ENCODE results near the gene TXNL4A. TPM values are rescaled to one million over a fixed set of nuclear protein-coding genes. Genes with fewer than 3 reads are reported as not detected.
A peak's percentile ranks its signal among the peaks of the same experiment; 100 is the strongest.

TXNL4A gene
- total RNA-seq, 6 experiments from 2014 or later: 168 to 187 (median 174) TPM

GRCh38 chr18:79952996-79953559 is 35.3 kb downstream of the TXNL4A start:
- Mint-ChIP-seq H3K27me3 (ENCODE audit: insufficient read depth) (no peaks in the 10 kb centered on the region; the same call in none of the 2 replicates), H3K36me3 (ENCODE audit: low read depth) (peaks cover 5% of the 10 kb centered on the region; the same call in 1 of the 2 replicates), H3K4me1 (ENCODE audit: low read depth) (peaks cover 13% of the 10 kb centered on the region), H3K27ac (no peak overlapping the region), H3K4me3 (no peak overlapping the region), H3K9me3 (no peaks in the 10 kb centered on the region)
- DNase-seq: no peak
- no peak for TF ChIP-seq CTCF (IDR thresholded peaks at IDR 0.05)

- Mint-ChIP-seq H3K4me1 (ENCODE audit: low read depth) (peaks cover 13% of the 10 kb centered on the region), H3K36me3 (ENCODE audit: low read depth) (peaks cover 5% of the 10 kb centered on the region; the same call in 1 of the 2 replicates), H3K9me3 (no peaks in the 10 kb centered on the region), H3K27ac (no peak overlapping the region), H3K27me3 (ENCODE audit: insufficient read depth) (no peaks in the 10 kb centered on the region; the same call in 1 of the 2 replicates), H3K4me3 (peak overlapping the region; percentile 68; the same call in 1 of the 2 replicates)
- no peak for TF ChIP-seq CTCF (IDR thresholded peaks at IDR 0.05)
- DNase-seq: no peak
These were observed 35.8 kb downstream of the TXNL4A start for GRCh38 chr18:79952456-79952995.

- DNase-seq: peak; percentile 78
- peak; percentile 24; the same call in 1 of the 2 replicates for TF ChIP-seq CTCF (IDR thresholded peaks at IDR 0.05)
- H3K4me1 Mint-ChIP-seq (ENCODE audit: low read depth): peaks cover 18% of the 10 kb centered on the region
- peaks cover 5% of the 10 kb centered on the region; the same call in 1 of the 2 replicates for H3K36me3 Mint-ChIP-seq (ENCODE audit: low read depth)
- peak within 1 kb of the TSS; percentile 72 for H3K27ac Mint-ChIP-seq
- peak within 1 kb of the TSS; percentile 92 for H3K4me3 Mint-ChIP-seq
- H3K9me3 Mint-ChIP-seq: no peaks in the 10 kb centered on the region
- H3K27me3 Mint-ChIP-seq (ENCODE audit: insufficient read depth): no peaks in the 10 kb centered on the region; the same call in 1 of the 2 replicates
These were observed 36.6 kb downstream of the TXNL4A start, which contains the start of gene SLC66A2 for GRCh38 chr18:79951545-79952455. TSS of gene SLC66A2 (minus strand) at chr18:79951653. CDS start at chr18:79950926, 727 bp downstream.

- peaks cover 20% of the 10 kb centered on the region for H3K4me1 Mint-ChIP-seq (ENCODE audit: low read depth)
- no peaks in the 10 kb centered on the region; the same call in 1 of the 2 replicates for H3K27me3 Mint-ChIP-seq (ENCODE audit: insufficient read depth)
- no peak for DNase-seq
- peaks cover 9% of the 10 kb centered on the region for H3K36me3 Mint-ChIP-seq (ENCODE audit: low read depth)
- TF ChIP-seq CTCF (IDR thresholded peaks at IDR 0.05): no peak
- peak overlapping the region; percentile 72 for H3K27ac Mint-ChIP-seq
- H3K4me3 Mint-ChIP-seq: peak overlapping the region; percentile 92
- no peaks in the 10 kb centered on the region for H3K9me3 Mint-ChIP-seq
These were observed 37.6 kb downstream of the TXNL4A start for GRCh38 chr18:79950515-79951341.

All from HFFc6 (cell line).